Subcutaneous adipose tissue (tissue), 4 donors: ENCODE data around the gene IGF1R. TPM values are rescaled to one million over a fixed set of nuclear protein-coding genes. Genes with fewer than 3 reads are reported as not detected.

ENCODE experiments used
- total RNA-seq, 4 donors: library from RNA; depleted of rRNA; stranded (reverse); fragments of >200 nt; gene quantifications; one replicate each; pipeline ENCODE4 v1.1.0, GENCODE V29; 2016
- TF ChIP-seq, protein P1 (sequence below): fragments of 450-650 bp; IDR thresholded peaks from one replicate; pipeline ENCODE4 v1.5.1; 2016; ENCODE audit warnings: low read depth, mild to moderate bottlenecking, control low read depth, antibody characterized with exemption, moderate library complexity

IGF1R gene
- total RNA-seq, 4 donors from 2014 or later, result 27.4 to 53.7 (median 49.7) TPM

DNA sequence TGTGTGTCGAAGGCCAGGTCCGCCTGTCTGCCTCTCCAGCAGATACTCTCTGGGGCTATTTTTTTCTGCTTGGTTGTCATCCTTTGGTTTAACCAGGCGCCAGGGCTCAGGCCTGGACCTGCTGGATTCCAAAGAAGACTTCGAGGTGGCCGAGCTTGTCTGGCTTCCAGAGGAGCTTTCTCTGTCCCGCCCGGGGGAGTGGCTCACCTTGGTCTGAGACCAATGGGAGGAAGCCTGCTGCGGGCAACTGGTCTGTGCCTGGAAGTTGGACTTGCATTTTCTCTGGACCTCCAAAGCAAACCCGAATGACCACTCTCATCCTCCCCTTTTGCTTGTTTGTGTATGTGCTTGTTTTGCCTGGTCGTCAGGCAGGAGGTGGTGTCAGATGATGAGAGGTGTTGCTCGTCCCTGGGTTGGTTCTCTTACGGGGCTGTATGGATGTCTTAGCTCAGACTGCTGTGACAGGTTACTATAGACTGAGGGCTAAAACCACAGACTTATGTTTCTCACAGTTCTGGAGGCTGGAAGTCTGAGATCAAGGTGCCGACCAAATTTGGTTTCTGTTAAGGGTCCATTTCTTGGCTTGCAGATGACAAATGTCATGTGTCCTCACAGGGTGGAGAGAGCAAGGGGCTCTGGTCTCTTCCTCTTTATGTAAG, 19.3 kb downstream of the IGF1R start:
- TF ChIP-seq, protein P1, sequence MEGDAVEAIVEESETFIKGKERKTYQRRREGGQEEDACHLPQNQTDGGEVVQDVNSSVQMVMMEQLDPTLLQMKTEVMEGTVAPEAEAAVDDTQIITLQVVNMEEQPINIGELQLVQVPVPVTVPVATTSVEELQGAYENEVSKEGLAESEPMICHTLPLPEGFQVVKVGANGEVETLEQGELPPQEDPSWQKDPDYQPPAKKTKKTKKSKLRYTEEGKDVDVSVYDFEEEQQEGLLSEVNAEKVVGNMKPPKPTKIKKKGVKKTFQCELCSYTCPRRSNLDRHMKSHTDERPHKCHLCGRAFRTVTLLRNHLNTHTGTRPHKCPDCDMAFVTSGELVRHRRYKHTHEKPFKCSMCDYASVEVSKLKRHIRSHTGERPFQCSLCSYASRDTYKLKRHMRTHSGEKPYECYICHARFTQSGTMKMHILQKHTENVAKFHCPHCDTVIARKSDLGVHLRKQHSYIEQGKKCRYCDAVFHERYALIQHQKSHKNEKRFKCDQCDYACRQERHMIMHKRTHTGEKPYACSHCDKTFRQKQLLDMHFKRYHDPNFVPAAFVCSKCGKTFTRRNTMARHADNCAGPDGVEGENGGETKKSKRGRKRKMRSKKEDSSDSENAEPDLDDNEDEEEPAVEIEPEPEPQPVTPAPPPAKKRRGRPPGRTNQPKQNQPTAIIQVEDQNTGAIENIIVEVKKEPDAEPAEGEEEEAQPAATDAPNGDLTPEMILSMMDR, result no peak

DNA sequence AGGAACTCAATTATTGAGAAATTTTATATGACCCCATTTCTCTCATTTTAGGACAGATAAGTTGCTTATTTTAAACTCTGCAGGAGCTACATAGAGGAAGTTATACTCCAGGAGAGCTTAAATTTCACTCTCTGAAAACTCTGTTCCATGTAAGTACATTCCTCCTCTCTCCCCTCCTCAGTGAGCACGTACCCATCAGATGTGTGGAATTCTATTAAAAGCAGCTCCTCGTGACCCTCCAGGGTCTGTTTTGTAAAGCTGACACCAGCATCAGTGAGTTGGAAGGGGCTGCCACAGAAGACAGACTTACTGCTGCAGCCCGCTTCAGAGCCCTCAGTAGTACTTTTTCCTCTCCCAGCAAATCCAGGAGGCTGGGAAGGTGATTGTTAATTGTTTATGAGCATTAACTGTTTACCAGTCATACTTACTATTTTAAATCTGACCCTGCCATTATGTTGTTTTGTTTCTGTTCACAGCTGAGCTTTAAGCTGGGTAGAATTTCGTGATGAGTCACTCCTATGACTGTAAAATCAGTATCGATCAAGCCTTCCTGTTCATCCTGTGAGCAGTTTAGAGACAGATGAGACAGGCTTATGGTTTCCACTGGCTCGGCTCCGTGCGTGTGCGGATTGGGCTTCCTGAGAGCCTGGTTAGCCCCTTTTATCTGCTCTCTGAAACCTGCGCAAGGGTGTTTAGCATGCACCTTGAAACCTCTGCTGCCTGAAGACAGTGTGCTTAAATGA, 20.4 kb downstream of the IGF1R start:
- TF ChIP-seq, protein P1, result no peak

DNA sequence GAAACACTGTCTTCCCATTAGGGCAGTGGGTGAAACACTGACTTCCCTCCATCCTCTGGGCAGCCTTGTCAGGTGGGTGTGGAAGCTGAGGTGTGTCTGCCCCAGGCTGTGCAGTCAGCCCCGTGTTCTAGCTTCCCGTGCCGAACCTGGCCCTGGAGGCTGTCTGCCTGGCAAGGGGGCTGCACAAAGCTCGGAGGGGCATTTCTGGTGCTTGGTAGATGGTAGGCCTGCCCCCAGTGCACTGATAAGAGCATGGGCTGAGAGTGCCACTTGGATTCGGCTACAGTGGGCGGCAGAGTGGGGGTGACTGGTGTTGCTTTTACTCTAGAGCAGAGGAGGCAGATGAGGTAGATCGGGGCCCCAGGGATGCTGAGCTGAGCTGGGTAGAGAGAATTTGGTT, 21.3 kb downstream of the IGF1R start:
- TF ChIP-seq, protein P1, result no peak

DNA sequence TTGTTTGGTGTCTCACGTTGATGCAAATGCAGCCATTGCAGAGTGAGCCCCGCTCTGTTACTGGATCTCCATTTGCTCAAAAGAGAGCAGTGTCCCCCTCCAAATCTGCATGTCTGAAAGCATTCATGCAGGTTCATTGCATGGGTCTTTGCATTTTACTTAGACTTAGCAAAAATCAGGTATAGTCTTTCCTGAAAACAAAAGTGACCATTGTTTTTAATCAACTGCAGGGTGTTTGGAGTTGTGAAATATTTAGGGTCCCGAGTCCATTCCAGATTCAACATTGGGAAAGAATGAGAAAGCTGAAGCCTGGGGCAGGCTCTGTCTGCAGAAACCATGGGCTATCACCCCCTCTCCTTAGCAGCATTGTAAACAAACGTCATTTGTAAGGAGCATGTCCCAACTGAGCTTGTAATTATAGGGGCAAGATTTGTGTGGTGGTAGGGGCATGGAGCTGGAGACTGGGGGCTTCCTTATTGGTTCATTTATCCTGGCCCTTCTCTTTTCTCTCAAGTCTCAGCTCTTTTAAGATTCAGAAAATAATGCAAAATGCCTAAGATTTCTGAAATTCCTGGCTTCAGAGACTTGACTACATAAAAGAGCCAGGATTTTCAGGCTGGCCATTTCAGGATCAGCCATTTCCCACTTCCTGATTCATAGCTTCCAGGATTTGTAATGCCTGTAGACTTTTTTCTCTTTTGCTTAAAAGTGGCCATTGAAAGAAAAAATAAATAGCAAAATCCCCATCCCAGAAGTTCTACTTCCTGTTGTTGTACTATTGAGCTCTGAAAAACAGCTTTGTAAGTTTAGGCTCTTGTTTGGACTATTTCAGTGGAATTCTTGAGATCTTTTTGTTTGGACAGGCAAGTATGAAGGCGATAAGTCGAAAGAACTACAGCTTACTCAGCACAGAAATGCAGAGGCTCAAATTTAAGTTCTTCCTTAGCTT, 23.0 kb downstream of the IGF1R start:
- TF ChIP-seq, protein P1, result no peak

DNA sequence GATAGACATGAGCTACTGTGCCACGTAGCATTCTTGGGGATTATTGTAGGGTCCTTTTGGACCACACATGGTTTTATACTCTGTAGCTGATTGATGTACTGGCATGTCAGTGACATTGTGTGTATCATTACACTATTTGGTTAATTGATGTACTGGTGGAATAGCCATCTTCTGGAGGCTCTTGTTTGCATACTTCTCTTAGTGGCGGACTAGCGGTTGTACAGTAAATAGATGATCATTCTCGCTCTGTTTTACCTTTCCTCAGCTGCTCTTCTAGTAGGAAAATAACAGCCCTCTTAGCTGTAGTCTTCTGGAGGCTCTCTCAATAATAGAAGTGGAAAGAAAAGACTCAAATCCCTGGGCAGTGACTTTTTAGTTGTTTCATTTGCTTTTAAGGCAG, 24.8 kb downstream of the IGF1R start:
- TF ChIP-seq, protein P1, result no peak

DNA sequence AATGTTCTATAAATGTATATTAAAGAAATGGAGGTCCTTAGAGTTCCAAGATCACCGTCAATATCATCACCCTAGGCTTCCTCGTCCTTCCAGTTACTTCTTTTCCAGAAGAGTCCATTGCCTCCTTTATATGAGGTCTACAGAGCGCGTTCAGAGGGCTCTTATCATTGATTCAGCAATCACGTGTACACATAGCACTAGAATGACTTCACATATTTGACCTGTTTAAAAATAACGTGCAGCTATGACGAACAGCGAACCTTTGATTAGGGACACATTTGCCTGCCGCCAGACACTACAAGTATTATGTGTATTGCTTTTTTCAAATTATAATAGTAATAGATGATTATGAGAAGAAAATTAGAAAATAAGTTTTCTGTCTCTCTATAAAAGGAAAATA, 26.0 kb downstream of the IGF1R start:
- TF ChIP-seq, protein P1, result no peak
